GM21515 (cell line): ENCODE measurements around the gene CD300LF.

ENCODE experiments used
- ATAC-seq: cut with Tn5 transposase; IDR thresholded peaks from one replicate; pipeline ENCODE4 v1.9.1; 2021; ENCODE audit not compliant: unreplicated experiment

Gene CD300LF

DNA sequence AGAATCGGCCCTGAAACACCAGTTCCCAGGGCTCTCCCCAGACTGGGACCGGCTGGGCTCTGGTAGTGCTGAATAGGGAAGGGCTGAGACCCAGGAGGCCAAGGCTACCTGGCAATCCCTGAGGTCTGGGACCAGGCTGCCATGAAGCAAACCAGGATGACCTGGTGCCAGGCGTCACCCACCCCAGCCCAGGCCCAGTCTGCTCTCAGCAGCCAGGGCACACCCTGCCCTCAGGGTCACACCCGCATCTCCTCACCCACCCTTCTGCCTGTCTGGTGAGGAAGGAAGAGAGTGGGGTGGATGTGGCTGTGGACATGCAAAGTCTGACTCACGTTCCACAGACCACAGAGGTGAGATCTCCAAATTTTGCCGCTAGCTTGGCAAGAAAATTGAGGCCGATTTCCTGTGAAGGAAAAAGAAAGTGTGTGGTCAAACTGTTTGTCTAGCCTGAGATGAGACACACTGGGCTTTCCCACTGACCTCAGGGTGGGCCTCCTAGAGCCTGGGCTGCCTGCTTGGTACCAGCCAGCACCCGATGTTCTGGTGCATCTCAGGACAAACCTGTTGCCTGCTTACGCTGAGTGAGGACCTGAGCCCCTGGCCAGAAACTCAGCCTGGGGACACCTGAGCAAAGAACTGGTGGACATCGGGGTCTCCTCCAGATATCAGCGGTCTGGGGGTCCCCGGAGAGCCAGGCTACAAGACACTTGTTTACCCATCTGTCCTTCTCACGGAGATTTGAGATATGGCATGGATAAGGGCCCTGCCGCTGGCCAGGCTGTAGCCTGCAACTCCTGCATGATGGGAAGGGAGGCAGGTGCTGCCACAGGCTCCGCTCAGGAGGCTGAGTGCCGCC is 18.0 kb upstream of the CD300LF start:
- no peak for ATAC-seq

DNA sequence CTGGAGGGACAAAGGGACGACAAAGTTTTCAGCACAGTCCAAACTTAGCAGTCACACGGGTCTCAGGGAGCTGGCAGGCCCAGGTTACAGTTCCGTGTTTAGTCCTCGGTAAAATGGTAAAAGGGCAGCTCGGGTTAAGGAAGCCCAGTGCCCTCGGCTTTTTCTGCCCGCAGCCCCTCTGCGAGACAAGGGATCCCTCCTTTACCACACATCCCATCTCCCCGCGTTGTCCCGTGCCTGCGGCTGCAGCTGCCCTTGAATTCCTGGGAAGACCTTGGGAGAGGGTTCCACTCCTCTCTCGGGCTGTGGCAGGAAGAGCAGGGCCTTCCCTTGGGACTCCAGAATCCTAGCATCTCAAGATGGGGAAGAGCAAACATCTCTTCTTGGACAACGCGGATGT is 17.1 kb upstream of the CD300LF start:
- no peak for ATAC-seq

DNA sequence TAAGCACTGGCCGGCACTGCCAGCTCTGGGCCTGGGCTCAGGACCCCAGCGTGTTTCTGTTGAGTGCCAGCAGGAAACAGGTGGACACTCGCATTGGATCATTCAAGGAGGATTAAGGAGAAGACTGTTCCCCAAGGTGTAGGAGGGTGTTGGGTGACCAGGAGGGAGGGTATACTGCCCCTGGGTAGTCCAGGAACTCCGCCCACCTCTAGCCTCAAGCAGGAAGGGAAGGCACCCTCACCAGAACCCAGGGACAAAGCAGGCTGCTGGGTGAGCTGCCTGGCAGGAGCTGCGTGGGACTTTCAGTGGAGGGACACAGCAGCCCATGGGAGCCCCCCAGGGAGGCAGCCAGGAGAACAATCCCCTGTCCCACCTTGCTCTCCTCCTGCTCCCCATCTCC is 16.6 kb upstream of the CD300LF start:
- no peak for ATAC-seq

DNA sequence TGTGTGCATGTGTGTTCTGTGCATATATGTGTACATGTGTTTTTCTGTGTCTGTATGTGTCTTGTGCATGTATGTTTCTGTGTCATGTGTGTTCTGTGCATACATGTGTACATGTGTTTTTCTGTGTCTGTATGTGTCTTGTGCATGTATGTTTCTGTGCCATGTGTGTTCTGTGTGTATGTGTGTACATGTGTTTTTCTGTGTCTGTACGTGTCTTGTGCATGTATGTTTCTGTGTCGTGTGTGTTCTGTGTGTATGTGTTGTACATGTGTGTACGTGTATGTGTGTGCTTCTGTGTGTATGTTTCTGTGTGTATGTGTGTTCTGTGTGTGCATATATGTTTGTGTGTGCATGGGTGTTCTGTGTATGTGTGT is 16.0 kb upstream of the CD300LF start:
- no peak for ATAC-seq

DNA sequence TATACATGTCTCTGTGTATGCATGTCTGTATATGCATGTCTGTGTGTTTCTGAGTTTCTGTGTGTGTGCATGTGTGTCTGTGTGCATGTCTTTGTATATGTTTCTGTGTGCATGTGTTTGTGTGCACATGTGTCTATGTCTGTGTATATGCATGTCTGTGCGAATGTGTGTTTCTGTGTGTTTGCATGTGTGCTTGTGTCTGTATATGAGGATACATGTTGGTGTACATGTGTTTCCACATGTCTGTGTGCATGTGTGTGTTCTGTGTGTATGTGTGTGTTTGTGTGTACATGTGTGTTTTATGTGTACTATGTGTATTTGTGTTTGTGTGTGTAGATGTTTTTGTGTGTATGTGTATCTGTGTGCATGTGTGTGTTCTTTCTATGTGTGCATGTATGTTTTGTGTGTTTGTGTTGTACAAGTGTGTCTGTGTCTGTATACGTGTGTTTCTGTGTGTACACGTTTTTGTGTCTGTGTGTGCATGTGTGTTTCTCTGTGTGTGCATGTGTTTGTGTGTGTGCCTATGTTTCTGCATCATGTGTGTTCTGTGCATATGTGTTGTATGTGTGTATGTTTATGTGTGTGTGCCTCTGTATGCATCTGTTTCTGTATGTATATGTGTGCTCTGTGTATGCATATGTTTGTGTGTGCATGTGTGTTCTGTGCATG is 15.4 kb upstream of the CD300LF start:
- no peak for ATAC-seq

DNA sequence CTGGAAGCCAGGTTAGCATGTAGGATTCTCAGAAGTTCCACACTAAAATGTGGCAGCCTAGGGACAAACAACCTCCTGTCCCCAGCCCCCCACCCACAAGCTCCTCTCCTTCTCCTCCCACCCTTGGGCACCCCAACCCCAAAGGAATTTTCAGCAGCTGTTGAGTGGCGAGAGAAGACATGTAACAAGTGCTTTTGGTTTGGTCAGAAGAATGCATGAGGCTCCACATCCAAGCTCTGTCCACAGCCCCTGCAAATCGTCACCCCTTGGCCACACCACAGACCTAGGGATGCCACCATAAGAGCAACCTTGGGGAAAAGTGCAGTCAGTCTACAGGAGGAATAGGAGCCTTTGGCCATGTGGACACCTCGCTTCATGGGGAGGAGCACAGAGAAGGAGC is 12.4 kb upstream of the CD300LF start:
- no peak for ATAC-seq

DNA sequence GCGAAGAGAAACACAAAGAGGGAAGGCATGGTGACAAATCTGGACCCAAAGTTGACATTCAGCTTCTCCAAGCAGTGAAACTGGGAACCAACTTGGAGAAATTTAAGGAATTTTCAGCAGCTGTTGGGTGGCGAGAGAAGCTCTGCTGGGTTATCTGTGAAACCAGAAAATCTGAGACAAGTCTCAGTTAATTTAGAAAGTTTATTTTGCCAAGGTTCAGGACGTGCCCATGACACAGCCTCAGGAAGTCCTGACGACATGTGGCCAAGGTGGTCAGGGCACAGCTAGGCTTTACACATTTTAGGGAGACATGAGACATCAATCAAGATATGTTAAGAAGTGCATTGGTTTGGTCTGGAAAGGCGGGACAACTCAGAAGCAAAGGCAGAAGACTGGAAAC is 11.2 kb upstream of the CD300LF start:
- no peak for ATAC-seq

DNA sequence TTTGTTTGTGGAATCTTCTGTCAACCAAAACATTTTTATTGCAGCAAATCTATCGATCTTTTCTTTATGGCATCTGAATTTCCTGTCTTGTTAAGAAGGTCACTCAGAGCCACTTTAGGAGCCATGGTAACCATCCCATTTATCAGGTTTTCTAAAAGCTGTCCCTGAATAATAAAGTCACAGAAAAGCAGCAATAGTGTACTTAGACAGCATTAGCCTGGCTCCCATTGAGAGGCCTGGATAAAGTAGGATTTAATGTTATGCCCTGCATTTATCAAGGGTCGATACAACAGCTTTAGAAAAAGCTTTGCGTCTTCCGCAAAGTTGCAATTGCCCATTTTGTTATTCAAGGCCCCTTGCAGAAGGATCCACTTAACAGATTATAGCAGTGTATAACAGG is 10.1 kb upstream of the CD300LF start:
- no peak for ATAC-seq

DNA sequence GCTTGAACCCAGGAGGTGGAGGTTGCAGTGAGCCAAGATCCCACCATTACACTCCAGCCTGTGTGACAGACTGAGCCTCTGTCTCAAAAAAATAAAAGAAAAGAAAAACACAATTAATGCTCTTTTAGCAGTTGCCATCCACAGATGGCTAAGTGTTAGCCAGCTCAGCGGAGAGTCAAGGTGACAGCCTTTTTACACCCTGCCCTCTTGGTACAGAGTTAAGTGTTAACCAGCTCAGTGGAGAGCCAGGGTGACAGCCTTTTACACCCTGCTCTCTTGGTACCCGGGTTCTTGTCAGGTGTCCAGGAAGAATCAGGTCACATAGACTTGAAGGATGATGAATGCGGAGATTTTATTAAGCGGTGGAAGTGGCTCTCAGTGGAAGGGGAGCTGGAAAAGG is 7.8 kb upstream of the CD300LF start:
- ATAC-seq, result no peak

DNA sequence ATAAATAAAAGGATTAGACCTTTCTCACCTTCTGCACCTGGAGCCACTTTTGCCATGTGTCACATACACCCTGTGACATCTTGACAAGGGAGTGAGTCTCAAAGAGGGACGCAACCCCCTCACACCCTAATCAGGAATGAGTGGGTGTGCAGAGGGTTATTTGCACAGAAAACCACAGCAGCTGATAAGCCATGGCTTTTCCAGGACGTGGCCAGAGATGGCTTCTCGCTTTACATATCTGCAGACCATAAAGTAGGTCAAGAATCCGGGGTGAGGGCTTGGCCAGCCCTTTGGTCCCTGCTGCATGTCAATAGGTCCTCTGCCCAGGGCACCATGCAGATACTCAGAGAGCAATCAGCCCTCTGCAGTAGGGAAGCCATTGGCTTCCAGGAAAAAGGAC is 2.4 kb upstream of the CD300LF start:
- ATAC-seq, result no peak

DNA sequence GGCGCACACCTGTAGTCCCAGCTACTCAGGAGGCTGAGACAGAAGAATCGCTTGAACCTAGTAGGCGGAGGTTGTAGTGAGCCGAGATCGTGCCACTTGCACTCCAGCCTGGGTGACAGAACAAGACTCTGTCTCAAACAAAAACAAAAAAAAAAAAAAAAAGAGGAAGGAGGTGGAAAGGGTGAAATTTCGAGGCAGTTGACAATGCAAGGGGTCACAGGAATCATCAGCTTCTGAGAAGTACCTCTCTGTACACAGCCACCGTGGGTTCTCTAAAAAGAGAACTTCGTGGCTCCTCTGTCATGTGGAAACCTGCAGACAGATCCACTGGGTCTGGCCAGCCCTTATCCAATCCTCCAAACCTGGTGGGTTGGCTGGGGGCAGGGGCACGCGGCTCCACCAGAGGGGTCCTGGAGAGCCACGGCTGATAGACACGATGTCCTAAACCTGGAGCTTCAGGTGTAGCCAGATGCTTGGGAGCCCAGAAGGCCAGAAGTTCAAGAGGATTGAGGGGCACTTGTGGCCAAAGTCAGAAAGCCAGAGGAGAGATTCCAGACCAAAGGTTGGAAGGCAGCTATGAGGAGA is 540 bp upstream of the CD300LF start:
- no peak for ATAC-seq

DNA sequence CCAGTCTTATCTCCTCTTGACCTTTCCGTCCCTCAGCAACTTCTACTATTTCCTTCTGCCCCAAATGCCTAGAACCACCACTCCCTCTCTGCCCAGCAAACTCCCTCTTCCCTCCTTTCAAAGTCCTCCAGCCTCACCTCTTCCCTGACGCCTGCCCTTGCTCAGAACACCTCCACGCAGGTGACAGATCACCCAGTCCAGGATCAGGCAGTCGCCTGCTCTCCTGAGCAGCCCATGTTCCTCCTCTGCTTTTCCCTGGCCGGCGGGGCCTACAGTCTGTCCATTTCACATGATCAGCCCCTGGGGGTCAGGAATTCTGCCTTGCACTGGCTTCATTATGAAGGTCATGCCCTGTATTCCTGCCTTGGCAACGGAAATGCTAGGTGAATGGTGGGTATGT is 422 bp downstream of the CD300LF start:
- ATAC-seq, result no peak

DNA sequence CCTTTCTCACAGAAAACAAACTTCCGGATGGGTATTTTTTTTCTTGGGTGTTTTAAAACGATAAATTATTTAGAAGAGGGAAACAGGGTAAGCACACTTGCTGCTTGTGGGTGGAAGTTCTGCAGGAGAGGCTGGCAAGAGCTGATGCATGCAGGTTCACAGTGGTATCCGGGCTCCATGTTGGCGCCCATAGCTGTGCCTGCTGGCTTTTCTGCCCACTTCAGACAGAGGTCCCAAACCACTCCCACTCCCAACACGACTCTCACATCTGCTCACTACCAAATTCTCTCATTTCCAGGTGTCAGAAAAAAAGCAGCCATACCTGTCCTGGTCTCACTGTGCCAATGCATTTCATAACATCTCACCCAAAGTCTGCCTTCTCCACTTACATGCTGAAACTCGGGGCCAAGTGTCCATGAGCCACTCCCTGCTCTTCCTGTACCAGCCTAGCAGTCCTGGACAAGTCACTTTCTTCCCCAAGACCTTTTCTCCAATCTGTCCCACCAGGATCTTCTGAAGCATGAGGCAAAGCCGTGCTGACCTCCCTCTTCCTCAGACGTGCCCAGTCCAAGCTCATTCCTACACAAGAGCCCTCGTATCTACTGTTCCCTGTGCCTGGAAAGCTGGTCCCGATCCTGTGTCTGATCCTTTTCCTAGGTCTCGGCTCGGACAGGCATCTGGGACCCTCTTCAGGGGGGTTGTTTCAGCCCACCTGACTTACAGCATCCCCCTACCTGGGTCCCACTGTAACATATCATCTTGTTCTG is 1.5 kb downstream of the CD300LF start:
- no peak for ATAC-seq

DNA sequence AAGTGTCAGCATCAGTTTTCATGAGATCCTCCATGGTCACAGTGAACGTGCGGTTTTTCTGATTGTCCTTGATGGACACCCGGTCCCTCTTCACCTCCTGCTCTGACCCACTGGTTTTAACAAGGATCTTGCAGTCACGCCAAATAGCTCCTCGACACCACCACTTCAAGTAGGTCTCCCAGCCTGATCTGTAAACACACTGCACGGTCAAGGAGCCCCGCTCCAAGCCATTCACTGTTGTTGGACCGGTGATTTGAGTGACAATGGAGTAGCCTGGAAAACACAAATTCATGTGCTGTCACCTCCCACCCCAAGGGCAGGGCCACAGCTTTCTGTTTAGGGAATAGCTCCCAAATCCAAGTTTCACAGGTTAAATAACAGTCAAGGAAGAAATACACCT is 8.2 kb downstream of the CD300LF start:
- no peak for ATAC-seq

DNA sequence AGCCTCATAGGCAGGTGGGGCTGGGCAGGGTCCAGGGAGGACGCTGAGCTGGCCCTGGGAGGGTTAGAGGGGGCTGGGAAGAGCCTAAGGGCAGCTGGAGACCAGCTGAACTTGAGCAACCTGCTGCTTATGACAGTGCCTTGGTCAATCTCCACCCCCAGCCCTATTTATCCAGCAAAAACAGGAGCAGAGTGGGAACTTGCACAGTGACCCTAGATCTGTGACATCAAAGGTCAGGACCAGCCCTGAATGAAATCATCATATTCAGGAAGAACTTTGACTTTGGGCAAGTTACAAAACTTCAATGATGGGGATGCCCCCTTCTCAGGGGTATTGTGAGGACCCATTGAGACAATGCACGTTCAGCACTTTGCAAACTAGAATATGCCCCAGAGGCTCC is 9.4 kb downstream of the CD300LF start:
- ATAC-seq, result no peak

DNA sequence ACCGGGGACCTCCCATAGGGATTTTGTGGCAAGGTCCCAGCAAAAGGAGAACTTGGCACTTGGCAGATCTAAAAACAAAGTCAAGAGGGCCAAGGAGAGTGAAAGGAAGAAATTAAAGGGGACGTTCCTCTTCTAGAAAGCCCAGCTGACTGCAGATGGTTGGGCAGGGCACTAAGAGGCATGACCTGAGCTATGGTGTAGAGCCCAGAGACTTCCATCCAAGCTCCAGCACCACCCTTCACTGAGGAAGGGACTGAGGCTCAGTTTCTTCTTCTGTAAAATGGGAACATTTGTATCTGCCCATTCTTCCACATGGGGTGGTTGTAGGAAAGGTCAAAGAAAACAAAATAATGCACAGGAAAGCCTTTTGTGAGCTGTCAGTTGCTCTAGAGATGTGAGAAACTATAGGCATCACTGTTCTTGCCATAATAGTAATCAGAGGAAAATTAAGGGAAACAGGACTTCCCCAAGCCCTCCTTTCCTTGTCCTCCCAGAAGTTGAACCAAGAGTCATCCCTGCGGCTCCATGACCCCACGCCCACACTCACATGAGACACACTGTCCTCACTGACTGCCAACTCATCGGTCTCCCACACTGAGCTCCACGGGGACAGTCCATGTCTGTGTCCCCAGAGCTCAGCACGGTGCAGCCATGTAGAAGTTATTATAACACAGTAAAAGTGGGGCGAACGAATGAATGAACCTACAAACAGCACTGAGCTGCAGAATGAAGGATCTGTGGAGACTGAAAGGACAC is 10.4 kb downstream of the CD300LF start:
- ATAC-seq, result no peak

DNA sequence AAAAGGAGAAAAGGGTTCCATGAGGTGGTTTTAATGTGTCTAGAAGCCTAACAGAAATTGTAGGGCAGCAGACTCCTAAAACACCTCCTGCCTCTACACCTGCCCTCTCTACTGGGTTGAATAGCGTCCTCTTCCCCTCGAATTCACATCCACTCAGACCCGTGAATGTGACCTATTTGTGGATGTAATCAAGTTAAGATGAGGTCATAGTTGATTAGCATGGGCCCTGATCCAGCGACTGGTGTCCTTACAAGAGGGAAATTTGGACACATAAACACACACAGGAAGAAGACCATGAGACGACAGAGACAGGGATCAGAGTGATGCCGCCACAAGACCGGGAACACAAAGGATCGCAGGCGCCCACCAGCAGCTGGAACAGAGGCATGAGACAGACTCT is 13.5 kb downstream of the CD300LF start:
- ATAC-seq, result no peak

DNA sequence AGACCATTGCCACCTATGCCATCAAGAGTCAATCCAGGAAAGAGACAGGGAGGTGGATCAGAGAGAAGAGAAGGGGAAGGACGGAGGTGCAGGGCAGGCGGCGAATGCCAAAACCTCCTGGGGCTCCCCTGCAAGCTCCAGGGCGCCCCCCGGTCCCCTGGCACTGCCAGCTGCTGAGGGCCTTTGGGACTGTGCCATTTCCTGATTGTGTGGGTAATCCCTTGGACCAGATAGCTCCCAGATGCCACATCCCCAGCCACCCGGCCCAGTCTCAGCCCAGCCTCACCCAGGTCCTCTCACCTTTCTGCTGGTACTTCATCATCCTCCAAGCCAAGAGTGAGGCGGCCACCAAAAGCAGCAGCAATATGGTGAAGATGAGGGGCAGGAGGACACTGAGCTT is 14.7 kb downstream of the CD300LF start:
- ATAC-seq, result no peak

DNA sequence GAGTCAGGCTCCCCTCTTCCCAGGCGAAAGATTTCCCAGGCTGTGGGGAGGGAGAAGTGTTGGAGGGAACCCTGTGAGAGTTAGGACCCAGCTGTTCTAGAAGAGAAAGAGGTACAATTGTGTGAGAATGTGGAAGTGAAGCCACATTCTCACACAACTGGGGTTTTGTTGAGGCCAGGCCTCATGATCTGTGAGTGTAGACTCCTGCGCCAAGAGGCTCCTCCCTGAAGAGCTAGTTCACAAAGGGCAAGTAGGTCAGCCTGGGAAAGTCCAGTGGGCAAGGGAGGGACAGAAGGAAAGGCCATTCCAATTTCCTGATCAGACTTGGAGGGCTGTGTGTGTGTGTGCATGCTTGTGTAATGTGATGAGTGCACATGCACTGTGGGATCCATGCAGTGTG is 15.2 kb downstream of the CD300LF start:
- no peak for ATAC-seq

DNA sequence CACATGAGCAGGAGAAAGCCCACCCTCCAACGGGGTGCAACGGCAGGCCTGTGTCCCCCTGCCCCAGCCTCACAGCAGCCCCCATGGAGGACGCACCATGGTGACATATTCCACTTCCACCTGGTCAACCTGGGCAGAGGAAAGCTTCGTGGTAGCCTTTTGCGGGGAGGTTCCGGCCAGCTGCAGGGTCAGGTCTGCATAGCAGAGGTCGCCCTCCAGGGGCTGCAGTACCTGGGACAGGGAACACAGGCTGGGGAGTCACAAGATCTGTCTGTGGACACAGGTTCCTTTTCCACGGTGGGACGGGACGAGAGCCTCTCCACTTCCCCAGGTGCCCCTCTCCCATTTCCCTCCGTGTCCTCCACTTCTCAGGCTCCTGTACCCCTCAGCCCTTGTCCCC is 17.1 kb downstream of the CD300LF start:
- no peak for ATAC-seq

DNA sequence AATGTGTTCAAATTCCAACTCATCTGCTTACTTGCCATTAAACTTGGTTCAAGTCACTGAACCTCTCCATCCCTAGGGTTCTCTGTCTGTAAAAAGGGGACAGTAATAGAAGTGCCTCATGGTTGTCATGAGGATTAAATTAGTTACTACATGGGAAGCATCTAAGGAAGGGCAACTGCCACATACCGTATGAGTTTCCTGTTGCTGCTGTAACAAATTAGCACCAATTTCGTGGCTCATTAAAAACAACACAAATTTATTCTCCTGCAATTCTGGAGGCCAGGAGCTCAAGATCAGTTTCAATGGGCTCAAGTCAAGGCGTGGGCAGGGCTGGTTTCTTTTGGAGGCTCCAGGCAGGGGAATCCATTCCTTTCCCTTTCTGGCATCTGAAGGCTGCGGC is 18.6 kb downstream of the CD300LF start:
- no peak for ATAC-seq
